GM13977 (cell line): ENCODE data around the gene TMEM53.

Experiments
- DNase-seq: peaks from one replicate; pipeline ENCODE4 v3.0.0; 2012; ENCODE audit warnings: low spot score
- in situ Hi-C: fragments of 300-500 bp; cut with MboI; formaldehyde crosslinking; loops from one replicate; pipeline ENCODE4 v1.12.0; 2022; ENCODE audit warnings: low sequenced_read_pairs, low pct_unique_long_range_greater_than_20kb, mixed read lengths, inconsistent platforms; ENCODE audit not compliant: unreplicated experiment
- TF ChIP-seq, protein P1 (sequence below): IDR thresholded peaks from 2 replicates; pipeline ENCODE4 v1.5.1; 2012; ENCODE audit warnings: mild to moderate bottlenecking, control low read depth; ENCODE audit not compliant: insufficient read depth; ENCODE audit errors: extremely low read depth, missing control alignments

The TMEM53 gene

DNA sequence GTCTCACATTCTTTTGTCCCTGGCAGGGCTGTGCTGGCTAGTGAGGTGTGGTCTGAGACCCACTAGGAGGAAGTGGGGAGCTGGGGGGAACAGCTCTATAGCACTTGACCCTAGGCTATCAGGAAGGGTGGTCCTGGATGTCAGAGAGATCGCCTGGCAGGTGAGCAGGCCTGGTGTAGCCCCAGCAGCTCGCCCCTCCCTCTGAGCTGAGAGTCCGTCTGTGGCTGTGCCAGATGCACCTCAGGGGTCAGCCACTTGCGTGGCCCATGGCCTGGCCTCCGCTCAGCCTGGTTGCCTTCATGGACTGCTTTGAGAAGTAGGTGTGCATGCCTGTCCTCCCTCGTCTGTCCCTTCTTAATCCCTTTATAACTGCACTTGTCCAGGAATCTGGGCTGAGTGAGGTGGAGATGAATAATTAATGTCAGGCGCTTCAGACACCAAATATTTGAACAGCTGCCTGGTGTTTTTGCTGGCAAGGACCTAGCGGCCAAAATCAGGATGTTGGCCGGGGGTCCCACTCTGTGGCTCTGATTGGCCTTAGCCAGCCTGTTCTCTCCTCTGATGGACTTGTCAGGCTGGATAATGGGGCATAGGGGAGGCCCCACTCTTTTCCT lies 30.5 kb downstream of the TMEM53 start:
- no peak for DNase-seq
- TF ChIP-seq, protein P1, sequence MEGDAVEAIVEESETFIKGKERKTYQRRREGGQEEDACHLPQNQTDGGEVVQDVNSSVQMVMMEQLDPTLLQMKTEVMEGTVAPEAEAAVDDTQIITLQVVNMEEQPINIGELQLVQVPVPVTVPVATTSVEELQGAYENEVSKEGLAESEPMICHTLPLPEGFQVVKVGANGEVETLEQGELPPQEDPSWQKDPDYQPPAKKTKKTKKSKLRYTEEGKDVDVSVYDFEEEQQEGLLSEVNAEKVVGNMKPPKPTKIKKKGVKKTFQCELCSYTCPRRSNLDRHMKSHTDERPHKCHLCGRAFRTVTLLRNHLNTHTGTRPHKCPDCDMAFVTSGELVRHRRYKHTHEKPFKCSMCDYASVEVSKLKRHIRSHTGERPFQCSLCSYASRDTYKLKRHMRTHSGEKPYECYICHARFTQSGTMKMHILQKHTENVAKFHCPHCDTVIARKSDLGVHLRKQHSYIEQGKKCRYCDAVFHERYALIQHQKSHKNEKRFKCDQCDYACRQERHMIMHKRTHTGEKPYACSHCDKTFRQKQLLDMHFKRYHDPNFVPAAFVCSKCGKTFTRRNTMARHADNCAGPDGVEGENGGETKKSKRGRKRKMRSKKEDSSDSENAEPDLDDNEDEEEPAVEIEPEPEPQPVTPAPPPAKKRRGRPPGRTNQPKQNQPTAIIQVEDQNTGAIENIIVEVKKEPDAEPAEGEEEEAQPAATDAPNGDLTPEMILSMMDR, result no peak
- in situ Hi-C loops, result no loop called here

GRCh38 chr1:44642925-44643324 lies 31.4 kb downstream of the TMEM53 start:
- TF ChIP-seq, protein P1, result no peak

DNA sequence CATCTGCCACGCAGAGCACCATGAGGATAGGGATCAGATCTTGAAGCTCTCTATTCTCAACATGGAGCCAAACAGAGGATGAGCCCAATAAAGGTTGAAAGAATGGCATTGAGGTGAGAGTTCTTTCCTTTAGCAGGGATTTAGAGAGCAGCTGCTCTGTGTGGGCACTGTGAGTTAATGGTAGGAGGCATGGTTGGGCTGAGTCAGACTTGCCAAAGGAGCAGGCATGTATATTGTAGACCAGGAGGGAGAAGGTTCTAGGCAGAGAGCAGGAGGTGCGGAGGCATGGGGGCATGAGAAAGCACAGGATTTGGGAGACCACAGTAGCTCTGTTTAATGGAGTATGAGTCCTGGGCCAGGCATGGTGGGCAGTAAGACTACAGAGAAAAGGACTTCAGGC lies 32.0 kb downstream of the TMEM53 start:
- TF ChIP-seq, protein P1, result no peak
- in situ Hi-C loops, result no loop called here

More at GRCh38 chr1:44642925-44643324, 31.4 kb downstream of the TMEM53 start:
- in situ Hi-C loops, result no loop called here
- no peak for DNase-seq

DNA sequence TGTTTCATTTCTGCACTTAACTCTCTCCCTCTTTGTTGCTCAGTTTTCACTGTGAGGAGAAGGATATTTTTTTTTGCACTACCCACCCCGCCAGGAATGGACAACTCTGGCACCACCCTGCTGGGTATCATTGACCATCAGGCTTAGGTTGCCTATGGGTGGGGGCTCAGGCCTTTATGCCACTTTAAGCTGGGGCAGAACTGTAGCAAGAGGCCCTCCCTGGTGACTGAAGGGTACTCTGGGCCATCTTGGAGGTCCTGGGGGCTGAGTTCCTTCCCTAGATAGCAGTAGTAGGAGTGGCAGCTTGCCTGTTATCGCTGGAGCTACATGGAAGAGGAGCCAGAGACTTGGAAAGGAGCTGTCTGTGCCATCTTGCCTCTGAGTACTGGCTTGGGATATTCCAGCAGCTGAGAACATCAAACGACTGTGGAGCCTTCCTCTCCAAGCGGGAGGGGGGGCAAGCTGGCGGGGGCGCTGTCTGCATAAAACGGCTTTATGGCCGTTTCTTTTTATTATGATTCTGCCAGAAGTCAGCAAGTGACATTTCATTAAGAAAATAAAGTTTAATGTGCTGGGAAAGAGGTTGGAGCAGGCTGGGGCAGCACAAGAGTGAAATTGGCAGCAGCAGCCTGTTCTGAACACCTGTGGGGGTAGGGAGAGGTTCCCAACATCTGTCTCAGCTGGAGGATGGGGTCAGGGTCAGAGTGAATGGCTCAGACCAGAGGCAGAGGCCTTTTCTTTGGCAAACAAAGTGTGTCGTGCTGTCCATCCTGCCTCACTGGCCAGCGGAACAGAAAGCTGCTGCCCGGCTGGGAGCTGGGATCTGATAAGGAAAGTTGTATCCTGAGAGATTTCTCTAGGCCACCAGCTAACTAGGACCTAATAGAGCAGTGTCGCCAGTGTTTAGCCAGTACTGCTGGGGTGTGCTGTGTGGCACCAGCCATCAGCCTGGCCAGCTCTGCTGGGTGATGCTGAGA lies 32.9 kb downstream of the TMEM53 start:
- TF ChIP-seq, protein P1, result no peak
- no peak for DNase-seq
- in situ Hi-C loops, result no loop called here

More for the DNA sequence above, 32.0 kb downstream of the TMEM53 start:
- no peak for DNase-seq

GRCh38 chr1:44640200-44640853 lies 34.0 kb downstream of the TMEM53 start:
- in situ Hi-C loops, result no loop called here
- no peak for DNase-seq
- TF ChIP-seq, protein P1, result no peak

DNA sequence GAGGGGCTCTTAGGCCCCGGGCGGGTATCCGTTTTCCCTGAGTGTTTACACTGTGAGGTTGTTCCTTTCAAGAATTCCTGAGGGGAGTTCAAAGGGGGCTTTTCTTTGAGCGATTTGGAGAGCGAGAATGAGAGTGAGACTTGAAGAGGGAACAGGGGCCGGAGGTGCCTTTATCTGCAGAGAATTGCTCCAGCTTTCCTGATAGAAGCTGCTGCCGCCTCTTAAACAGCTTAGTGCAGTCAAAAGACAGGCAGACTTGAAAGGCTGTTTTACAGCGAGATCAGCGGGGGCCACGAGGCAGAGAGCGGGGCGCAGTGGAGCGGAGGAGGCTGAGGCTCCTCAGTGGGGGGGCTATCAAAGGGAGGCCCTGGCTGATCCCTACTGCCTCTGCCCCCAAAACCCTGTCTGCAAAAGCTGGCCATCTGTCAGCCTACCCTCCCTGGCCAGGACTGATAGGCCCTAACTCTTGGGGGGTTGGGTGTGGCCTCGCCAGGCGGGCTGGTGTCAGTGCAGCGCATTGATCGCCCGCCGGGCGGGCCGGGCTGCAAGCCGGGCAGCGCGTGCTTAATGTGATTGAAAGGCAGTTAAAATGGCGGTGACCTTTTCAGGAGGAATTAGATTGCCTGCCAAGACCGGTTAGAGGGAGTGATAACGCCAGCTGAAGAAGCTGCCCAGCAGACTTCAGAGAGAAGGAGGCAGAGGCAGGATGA lies 36.4 kb downstream of the TMEM53 start:
- DNase-seq, result no peak
- in situ Hi-C loops, result no loop called here
- TF ChIP-seq, protein P1, result no peak
